Inferior parietal cortex (tissue), 1 donor: ENCODE measurements around the gene COL11A2.

ENCODE experiments used
- DNase-seq: peaks from one replicate; pipeline ENCODE4 v3.0.0-alpha.2; 2016; ENCODE audit errors: extremely low spot score

COL11A2 gene

DNA sequence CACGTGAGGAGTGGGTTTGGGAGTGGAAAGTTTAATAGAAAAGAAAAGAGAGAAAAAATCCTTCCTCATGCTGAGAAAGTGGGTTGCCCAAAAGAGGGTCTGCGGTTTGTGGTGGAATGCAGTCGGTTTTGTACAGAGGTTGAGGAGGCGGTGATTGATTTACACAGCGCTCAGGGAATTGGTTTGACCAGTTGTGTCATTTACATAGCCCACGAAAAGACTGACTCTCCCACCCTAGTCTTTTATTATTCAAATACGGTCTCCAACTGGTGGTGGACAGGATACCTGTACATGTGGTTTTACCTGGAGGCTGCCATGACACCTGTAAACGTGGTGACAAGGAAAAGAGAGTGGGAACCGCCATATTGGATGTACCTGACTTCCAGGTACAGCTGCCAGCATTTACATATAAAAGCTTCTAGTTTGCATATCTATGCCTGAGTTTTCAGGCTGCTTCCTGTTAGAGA is 74.4 kb downstream of the COL11A2 start:
- DNase-seq: no peak

GRCh38 chr6:33116841-33117711 is 75.2 kb downstream of the COL11A2 start:
- peak; percentile 30 for DNase-seq

GRCh38 chr6:33116417-33116816 is 75.8 kb downstream of the COL11A2 start:
- no peak for DNase-seq

DNA sequence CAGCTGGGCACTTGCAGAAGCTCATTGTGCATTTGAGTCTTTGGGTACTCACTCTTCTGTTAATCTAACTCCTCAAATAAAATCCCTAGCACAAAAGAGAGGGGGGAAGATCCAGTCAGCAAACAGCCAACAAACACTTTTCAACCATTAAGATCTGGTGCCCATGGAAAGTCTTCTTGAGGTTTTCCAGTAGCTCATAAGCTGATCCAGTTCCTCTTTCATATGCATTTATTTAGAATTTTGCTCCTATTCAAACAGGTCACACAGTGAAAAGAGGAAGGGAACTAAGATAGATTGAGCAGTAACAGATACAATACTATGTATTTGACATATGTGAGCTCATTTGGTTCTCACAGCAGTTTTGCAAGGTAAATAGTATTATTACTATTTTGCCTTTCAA is 77.9 kb downstream of the COL11A2 start:
- no peak for DNase-seq

- no peak for DNase-seq
Observed at GRCh38 chr6:33113755-33114154, 78.5 kb downstream of the COL11A2 start.
